ENCODE data around the gene ADAMTSL1.

The ADAMTSL1 gene

GRCh38 chr9:18500451-18500850 is 26.5 kb downstream of the ADAMTSL1 start:
- DNase-seq = no peak

DNA sequence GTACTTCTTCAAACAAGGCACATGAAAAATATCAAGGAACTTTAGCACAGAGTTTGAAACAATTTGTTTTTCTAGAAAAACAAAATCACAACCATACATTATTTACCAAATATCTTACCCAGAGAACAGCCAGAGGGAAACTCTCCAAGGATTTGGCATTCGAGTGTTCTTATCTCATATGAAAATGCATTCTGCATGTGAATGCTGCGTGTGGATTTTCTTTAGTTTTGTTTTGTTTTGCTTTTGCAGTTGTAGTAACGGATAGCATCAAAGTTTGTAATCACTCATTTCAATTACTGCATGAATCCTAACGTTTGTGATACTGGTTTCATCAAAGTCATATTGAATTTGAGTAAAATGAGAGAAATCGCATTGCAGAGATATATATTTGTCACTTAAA is 28.0 kb downstream of the ADAMTSL1 start:
- no peak for DNase-seq

GRCh38 chr9:18502546-18502945 is 28.6 kb downstream of the ADAMTSL1 start:
- no peak for DNase-seq

DNA sequence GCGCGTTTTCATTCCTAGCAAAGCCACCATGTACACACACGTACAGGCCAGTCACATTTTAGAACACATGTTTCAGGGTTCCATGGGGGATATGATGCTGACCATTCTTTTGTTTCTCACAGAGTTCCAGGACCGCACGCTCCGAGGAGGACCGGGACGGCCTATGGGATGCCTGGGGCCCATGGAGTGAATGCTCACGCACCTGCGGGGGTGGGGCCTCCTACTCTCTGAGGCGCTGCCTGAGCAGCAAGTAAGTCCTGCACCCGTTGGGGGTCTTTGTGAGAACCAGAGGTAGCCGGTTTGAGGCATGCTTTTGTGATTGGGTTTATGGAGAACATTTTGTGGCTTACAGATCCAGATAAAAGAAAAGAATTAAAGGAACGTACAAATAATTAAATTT is 30.8 kb downstream of the ADAMTSL1 start:
- no peak for DNase-seq

- no peak for DNase-seq
Measured at GRCh38 chr9:18507151-18507550, 33.2 kb downstream of the ADAMTSL1 start.

DNA sequence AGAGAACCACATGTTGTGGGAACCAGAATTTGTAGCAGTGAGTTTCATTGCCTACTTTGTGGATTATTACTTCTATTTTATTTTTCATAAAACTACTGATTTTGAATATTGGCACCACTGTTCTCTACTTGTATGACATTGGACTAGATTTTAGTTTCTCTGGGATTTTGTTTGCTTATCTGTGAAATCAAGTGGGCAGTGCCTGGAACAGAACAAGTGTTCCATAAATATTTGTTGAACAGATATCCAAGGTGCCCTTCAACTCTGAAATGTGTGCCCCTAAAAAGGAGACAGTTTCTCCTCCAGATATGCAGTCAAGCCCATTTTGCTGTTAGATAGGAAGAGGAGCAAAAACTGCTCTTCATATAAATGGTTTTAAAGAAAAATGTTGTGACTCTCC is 42.6 kb downstream of the ADAMTSL1 start:
- no peak for DNase-seq

DNA sequence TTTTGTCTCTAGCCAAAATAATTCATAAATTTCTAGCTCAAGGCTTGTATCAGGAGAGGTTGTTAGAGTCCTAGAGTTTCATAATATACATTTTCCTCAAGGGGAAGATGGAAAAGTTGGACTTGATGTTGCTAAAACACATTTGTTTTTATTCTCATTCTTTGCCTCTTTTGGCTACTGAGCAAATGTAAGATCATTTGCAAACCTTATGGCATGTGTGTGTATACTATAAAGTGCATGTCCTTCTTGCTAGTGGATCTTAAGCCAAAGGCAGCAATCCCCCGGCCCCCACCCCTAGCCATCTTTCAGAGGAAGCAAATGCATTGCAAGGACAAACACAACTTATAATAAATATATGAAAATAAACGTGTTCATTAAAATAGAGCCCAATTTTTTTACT is 43.0 kb downstream of the ADAMTSL1 start:
- no peak for DNase-seq

DNA sequence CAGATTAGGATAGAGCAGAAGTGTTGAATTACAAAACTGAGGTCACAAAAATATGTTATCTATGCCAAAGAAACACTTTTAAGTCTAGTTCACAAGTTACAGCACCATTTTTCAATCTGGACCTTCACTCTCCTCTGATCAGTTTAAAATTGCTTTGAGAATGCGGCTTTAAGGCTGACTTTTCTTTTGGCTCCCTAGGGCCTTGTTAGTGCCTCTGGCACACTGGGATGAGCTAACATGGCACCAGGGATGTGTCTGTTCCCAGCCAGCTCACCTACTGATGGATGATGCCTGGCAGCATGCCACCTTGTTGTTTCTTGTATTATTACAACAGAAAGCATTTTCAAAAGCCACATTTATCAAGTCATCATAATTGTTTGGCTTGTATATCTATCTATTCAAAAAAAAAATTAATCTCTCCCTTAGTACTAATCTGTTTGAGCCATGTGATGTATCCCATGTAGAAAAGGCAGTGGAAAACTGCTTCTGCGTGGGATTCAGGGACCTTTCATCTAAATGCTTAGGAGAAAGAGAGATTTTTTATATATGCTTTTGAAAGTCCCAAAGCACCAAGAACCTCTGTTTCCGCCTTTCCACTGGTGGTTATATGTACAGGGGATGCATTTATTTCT is 46.6 kb downstream of the ADAMTSL1 start:
- DNase-seq = no peak

GRCh38 chr9:18526685-18527084 is 52.7 kb downstream of the ADAMTSL1 start:
- DNase-seq = no peak

GRCh38 chr9:18531136-18532065 is 57.4 kb downstream of the ADAMTSL1 start:
- DNase-seq = no peak

- no peak for DNase-seq
Measured at GRCh38 chr9:18534611-18535010, 60.7 kb downstream of the ADAMTSL1 start.

DNA sequence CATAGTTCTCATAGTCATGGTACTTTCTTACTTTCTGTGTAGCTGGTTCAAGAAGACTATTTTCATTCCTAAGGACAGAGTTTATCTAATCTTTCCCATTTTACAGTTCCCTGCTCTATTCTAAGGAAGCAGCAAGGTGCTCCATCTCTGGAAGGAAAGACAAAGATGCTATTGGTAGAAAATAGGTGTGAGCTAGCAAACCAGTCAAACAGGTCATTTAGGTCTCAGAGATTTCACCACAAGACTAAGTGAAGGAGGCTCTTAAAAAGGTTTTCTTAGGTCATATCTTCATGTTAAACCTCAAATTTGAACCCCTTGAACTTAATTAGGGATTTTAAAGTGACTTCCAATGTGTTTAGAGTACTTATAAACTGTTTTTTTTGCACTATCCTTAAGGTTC is 62.6 kb downstream of the ADAMTSL1 start:
- no peak for DNase-seq

- no peak for DNase-seq
Measured at GRCh38 chr9:18539203-18539693, 65.3 kb downstream of the ADAMTSL1 start.

DNA sequence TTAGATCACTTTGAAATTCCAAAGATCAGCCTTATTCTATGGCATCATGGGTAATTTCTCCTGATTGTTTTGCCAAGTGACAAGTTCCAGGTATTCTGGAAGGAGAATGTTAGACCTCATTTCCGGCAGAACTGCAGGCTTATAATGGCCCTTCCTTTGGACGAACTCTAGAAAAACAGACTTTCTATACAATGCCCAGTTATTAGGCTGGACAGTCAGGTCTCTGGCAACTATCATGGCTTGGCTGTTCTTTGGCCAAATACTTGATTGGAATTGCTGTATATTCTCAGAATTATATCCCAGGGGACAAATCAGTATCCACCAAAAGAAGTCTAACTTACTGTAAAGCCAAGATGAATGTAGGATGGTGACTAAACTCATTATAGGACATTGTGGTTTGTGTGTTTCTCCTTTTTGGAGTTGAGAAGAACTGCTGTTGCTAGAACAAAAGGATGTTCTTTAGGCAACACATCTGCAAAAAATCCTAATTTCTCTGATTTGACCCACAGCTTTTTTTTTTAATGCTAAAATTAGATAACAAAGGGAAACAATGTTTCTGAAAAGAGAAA is 69.0 kb downstream of the ADAMTSL1 start:
- DNase-seq = no peak

GRCh38 chr9:18543406-18544192 is 69.6 kb downstream of the ADAMTSL1 start:
- no peak for DNase-seq

DNA sequence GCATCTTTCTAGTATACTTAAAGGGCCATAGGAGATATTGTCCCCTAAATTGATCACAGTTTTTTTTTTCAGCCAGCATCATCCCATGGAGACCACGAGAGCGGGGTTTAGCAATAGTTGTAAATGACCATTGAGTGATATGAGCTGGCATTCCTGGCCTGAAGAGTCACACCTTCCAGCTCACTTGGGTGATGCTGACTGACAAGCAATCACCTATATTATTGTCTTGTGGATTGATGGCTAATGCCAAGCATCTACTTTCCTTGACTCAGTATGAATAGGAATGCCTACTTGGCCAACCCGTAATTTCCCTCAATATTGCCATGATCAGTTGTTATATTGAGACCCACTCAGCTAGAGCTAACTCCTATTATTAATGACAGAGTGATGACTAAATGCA is 70.5 kb downstream of the ADAMTSL1 start:
- no peak for DNase-seq

DNA sequence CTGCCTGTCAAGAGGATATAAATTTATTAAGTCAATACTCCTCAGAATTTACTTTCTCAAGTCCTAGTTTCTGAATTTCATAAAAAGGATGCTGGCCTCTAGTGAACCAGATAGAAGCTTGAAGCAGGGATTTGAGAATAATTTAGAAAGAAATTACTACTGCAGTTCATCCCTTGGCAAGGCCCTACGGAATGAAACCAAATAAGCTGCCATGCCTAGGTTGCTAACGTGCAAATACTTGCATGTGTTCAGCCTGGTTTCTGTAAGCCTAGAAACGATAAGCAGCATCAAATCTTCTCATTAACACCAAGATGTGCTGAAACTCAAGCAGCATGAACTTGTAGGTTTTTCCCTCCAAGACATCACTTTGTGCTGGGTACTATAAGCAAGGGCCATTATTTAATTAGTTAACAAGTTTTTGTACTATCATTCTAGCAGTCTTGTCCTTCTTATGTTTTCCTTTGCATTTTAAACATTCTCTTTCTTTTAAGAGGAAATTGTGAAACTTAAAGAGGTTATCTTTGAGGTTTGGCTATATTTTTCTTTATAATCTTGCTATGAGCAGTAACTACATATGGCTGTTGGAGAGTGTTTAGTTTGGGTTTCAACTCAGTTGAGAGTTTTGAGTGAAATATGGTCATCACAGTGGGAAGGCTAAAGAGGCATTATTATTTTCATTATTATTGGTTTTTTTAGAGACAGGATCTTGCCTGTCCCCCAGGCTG is 71.8 kb downstream of the ADAMTSL1 start:
- DNase-seq = no peak

GRCh38 chr9:18548456-18548855 is 74.5 kb downstream of the ADAMTSL1 start:
- DNase-seq = no peak

DNA sequence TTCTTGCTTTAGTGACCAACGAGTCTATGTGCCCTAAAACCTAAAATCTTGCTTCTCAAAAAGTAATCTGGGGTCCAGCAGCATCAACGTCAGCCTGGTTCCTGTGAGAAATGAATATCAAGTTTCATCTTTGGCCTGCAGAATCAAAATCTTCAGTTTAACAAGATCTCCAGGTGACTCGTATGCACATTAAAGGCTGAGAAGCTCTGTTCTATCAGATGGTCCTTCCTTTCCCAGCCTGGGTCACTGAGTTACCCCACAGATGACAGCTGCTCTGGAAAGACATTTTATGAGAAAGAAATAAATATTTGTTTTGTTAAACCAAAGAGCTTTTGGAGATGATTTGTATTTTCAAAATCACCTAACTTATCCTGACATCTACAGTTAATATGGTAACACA is 75.8 kb downstream of the ADAMTSL1 start:
- DNase-seq = no peak

- no peak for DNase-seq
Measured at GRCh38 chr9:18550286-18550685, 76.3 kb downstream of the ADAMTSL1 start.

- no peak for DNase-seq
Measured at GRCh38 chr9:18554244-18554643, 80.3 kb downstream of the ADAMTSL1 start.

All from SHP77 treated with DMSO at 0.1 percent for 48 hours (cell line).